Bronchial epithelial cell (primary cell): ENCODE results near the gene RHOBTB1. TPM values are rescaled to one million over a fixed set of nuclear protein-coding genes. Genes with fewer than 3 reads are reported as not detected.
A peak's percentile ranks its signal among the peaks of the same experiment; 100 is the strongest.

ENCODE experiments used
- DNase-seq: peaks from one replicate; pipeline ENCODE4 v3.0.0-alpha.2; 2010; ENCODE audit warnings: low read depth
- FAIRE-seq: peaks from 2 replicates; lab custom pipeline; 2011; peaks lifted over from hg19 to GRCh38; lab: Jason Lieb, UNC
- H3K27me3 ChIP-seq: 2 replicates; pipeline ENCODE4 v1.5.1; 2011; ENCODE audit warnings: low read length; ENCODE audit not compliant: control insufficient read depth, insufficient read depth
- H3K36me3 ChIP-seq: 2 replicates; pipeline ENCODE4 v1.5.1; 2011; ENCODE audit warnings: low read length; ENCODE audit not compliant: control insufficient read depth, insufficient read depth
- H3K4me3 ChIP-seq: 2 replicates; pipeline ENCODE4 v1.5.1; 2011; ENCODE audit warnings: mild to moderate bottlenecking, low read depth, low read length, control low read depth
- total RNA-seq: library from RNA; depleted of rRNA; stranded (reverse); fragments of >200 nt; gene quantifications from 2 replicates; pipeline ENCODE4 v1.2.1, GENCODE V29; 2014
- TF ChIP-seq, protein P1 (sequence below): IDR thresholded peaks from 2 replicates; pipeline ENCODE4 v1.5.1; 2011; ENCODE audit warnings: mild to moderate bottlenecking, moderate library complexity, low read length, control low read depth, inconsistent platforms; ENCODE audit not compliant: insufficient read depth, severe bottlenecking

RHOBTB1 gene
- total RNA-seq, 1 donor from 2014 or later, result 6.3 TPM

DNA sequence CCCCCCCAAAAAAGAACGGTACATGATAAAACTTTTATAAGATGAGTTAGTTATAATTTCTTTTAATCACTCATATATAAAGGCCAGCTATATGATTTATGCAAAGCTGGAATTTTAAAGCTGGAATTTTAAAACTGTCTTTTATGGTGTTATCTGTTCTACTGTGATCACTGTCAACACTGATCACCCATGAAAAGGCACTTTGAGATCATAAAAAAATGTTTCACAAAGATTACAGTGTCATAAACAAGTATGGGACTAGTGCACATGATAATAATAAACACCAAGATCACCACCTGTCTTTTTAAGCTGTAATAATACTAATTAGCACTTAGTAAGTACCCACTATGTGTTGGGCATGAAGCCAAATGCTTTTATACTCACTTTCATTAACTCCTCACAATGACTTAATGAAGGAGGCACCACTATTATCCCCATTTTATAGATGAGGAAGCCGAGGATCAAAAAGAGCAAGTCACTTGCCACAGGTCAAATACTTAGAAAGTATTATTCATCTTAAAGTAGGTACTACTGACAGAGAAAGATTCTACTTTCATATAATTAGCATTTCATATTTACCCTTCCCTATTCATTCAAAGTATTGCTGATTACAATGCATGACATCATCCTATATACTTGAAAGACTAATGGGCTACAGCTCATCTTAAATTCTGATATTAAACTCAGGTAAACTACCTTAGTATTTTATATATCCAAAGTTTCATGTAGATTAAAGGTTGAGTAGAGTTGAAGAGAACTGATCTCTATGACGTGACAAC, 8.3 kb upstream of the RHOBTB1 start:
- TF ChIP-seq, protein P1, sequence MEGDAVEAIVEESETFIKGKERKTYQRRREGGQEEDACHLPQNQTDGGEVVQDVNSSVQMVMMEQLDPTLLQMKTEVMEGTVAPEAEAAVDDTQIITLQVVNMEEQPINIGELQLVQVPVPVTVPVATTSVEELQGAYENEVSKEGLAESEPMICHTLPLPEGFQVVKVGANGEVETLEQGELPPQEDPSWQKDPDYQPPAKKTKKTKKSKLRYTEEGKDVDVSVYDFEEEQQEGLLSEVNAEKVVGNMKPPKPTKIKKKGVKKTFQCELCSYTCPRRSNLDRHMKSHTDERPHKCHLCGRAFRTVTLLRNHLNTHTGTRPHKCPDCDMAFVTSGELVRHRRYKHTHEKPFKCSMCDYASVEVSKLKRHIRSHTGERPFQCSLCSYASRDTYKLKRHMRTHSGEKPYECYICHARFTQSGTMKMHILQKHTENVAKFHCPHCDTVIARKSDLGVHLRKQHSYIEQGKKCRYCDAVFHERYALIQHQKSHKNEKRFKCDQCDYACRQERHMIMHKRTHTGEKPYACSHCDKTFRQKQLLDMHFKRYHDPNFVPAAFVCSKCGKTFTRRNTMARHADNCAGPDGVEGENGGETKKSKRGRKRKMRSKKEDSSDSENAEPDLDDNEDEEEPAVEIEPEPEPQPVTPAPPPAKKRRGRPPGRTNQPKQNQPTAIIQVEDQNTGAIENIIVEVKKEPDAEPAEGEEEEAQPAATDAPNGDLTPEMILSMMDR, result no peak
- DNase-seq (no peak), FAIRE-seq (no peak)
- H3K27me3 ChIP-seq, result no peaks in the 10 kb centered on the region
- no peak overlapping the region for H3K4me3 ChIP-seq
- no peaks in the 10 kb centered on the region for H3K36me3 ChIP-seq

DNA sequence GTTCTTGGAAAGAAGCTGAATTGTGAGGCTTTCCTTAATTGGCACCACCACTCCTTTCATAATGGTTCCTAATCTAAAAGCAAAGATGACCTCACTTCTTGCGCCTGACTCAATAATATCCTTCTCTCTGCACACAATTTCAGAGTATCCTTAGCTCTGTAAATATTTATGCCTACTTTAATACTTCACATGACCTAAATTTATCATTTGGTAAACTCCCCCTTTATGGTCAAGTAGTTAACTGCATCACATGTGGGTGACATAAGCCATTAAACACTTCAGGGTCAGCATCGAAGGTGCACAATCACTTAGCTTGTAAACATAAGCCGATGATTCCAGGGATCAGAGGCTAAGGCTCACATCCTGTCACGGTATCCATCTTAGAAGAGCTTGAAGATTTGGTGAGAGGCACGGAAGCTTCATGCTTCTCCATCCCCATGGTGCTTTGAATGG, 7.3 kb upstream of the RHOBTB1 start:
- Histone ChIP-seq H3K4me3 (no peak overlapping the region), H3K27me3 (no peaks in the 10 kb centered on the region), H3K36me3 (no peaks in the 10 kb centered on the region)
- DNase-seq (no peak), FAIRE-seq (no peak)
- TF ChIP-seq, protein P1, result no peak

DNA sequence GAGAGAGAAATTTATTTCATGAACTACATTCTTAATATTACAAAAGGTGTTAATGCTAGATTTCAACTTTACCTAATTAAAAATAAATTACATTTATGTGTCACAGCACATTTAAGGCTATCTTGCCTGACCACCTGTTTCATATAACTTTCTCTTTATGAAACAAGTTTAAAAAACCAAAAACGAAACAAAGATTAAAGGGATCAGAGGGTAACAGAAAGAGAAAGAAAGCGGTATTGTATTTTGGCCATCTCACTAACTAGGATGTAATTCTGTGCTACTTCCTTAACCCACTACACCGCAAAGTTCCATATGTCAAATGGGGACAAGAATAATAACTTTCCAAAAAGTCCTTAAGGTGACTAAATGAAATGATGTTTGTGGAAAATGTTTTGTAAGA, 6.3 kb upstream of the RHOBTB1 start:
- H3K27me3 ChIP-seq, result no peaks in the 10 kb centered on the region
- FAIRE-seq (no peak), DNase-seq (no peak)
- no peak overlapping the region for H3K4me3 ChIP-seq
- H3K36me3 ChIP-seq, result no peaks in the 10 kb centered on the region
- TF ChIP-seq, protein P1, result no peak

DNA sequence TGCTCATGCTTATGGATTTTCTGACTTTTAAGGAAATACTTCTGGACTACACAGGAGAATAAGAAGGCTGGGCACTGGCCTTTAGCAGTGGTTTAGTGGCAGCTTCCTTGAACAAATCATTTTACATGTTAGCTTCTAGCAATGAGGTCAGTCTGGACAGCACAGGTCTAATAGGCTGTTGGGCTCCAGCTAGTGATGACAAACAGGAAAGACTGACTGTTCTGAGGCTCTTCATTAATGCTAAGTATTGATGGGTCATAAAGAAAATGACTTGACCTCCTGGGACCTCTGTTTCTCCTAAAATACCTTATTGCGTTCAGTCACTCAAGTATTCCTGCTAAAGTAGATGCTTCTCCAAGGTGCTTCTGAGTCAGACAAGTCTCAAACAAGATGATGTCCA, 4.9 kb upstream of the RHOBTB1 start:
- TF ChIP-seq, protein P1, result no peak
- FAIRE-seq, result no peak
- H3K4me3 ChIP-seq, result no peak overlapping the region
- no peaks in the 10 kb centered on the region for H3K27me3 ChIP-seq
- no peaks in the 10 kb centered on the region for H3K36me3 ChIP-seq
- DNase-seq, result no peak

DNA sequence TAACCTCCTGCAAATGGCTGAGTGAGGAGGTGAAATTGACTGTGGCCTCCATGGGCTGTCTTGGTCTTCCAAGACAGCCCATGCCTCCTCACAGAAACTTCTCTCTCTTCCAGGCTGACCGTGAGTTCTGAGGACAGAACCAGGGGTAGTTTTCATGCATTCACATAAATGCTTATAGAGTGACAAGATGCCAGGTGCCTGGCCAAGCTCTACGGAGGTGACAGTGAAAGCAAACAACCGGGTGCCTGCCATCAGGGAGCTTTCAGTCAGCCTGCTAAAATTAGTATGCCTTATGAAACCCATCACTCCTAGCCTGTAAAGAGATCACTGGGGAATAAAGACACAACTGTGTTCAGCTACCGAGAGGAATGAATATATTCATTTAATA, 919 bp upstream of the RHOBTB1 start:
- TF ChIP-seq, protein P1, result no peak
- H3K4me3 ChIP-seq, result peak overlapping the region; percentile 60
- H3K27me3 ChIP-seq, result no peaks in the 10 kb centered on the region
- DNase-seq (no peak), FAIRE-seq (no peak)
- H3K36me3 ChIP-seq, result no peaks in the 10 kb centered on the region
